Retinal pigment epithelial cell (primary cell): ENCODE data around the gene BRME1.

Experiments used
- DNase-seq: peaks from one replicate; pipeline ENCODE4 v3.0.0-alpha.2; 2010; ENCODE audit warnings: low read depth
- H3K4me3 ChIP-seq: 2 replicates; pipeline ENCODE4 v1.5.1; 2011; ENCODE audit warnings: mild to moderate bottlenecking, low read length, control low read depth, moderate library complexity
- TF ChIP-seq, protein P1 (sequence below): conservative IDR thresholded peaks from 2 replicates; pipeline ENCODE4 v1.5.1; 2011; ENCODE audit warnings: low read depth, low read length, control low read depth, inconsistent platforms

BRME1 gene

DNA sequence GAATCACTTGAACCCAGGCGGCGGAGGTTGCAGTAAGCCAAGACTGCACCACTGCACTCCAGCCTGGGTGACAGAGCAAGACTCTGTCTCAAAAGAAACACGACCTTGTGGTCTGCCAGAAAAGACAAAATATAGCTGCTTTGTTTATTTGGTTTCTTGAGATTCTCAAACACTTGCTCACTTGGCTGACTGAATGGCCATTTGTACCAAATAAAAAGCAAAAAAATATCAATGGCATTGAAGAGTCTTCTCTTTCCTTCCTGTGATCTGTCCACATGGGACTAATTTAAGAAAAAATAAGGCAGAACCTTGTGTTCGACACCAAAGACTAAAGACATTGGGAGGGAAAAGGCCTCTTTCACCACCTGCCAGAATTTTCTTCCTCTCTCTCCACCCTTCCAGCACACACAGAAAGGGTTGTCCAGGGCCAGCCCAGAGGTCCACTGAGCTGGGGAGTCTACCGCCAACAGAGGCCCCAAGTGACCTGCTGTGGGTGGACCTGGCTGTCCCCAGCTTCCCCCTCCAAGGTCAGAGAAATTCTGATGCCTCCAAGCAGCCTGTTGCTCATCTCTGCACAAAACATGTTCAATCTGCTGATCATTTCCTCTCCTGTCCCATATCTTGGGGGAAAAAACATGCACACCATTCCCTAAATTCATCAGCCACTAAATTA is 5.9 kb downstream of the BRME1 start:
- no peak for DNase-seq
- TF ChIP-seq, protein P1, sequence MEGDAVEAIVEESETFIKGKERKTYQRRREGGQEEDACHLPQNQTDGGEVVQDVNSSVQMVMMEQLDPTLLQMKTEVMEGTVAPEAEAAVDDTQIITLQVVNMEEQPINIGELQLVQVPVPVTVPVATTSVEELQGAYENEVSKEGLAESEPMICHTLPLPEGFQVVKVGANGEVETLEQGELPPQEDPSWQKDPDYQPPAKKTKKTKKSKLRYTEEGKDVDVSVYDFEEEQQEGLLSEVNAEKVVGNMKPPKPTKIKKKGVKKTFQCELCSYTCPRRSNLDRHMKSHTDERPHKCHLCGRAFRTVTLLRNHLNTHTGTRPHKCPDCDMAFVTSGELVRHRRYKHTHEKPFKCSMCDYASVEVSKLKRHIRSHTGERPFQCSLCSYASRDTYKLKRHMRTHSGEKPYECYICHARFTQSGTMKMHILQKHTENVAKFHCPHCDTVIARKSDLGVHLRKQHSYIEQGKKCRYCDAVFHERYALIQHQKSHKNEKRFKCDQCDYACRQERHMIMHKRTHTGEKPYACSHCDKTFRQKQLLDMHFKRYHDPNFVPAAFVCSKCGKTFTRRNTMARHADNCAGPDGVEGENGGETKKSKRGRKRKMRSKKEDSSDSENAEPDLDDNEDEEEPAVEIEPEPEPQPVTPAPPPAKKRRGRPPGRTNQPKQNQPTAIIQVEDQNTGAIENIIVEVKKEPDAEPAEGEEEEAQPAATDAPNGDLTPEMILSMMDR, result no peak
- H3K4me3 ChIP-seq, result no peak overlapping the region

DNA sequence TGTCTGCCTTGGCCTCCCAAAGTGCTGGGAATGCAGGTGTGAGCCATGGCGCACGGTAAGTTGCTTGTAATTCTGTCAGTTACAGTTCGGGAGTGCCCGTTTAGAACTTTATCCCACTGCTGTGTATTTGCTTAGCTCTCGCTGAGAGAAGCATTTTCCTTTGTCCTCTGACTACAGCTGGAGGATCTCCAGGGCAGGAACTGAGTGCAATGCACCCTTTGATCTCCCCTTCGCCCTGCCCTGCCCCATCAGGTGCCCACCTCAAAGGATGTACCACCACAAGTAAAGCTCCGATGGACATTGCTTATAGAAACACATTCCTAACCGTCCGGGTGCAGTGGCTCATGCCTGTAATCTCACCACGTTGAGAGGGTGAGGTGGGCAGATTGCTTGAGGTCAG is 6.5 kb downstream of the BRME1 start:
- no peak overlapping the region for H3K4me3 ChIP-seq
- DNase-seq, result no peak
- TF ChIP-seq, protein P1, result no peak

DNA sequence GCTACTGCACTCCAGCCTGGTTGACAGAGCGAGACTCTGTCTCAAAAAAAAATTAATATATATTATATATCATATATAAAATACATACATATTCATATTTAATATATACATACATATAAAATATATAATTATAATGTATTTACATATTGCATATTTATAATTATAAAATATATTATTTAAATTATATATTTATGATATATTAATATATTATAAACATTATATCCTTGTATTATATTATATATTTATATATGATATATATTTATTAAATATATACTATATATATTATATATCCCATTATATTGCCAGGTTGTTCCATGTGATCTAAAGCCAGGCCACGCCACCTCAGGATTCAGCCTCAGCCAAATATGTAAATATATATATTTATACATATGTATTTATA is 9.7 kb downstream of the BRME1 start:
- TF ChIP-seq, protein P1, result no peak
- no peak for DNase-seq
- no peak overlapping the region for H3K4me3 ChIP-seq

DNA sequence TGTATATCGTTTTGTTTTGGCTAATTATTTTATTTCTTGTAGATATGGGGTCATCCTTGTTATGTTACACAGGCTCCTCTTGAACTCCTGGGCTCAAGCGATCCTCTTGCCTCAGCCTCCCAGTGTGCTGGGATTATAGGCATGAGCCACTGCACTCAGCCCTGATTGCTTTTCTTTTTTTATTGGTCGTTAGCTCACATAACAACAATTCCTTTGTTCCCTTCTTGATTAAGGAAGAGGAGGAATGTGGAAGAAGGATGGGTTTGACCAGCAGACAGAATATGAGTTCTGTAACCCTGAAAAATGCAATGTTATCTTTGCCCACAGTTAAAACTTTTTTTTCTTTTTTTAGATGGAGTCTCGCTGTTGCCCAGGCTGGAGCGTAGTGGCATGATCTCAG is 11.4 kb downstream of the BRME1 start:
- no peak overlapping the region for H3K4me3 ChIP-seq
- DNase-seq, result no peak
- TF ChIP-seq, protein P1, result no peak

DNA sequence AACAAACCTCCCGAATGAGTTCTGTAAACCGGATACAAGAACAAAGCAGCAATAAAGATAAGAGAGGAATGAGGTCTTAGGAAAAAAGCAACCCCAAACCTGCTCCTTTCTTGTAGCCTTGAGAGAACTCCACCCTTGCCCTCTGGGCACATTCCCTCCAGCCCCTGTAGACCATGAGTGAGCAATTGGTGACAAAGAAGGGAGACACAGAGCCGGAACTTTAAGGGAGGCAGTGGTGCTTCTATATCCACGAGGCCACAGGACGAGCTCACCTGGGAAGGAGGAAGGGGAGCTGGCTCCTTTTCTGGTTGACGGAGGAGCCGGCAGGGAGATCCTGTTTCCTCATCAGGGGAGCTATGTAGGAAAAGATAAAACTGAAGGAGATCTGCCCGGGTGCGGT is 13.0 kb downstream of the BRME1 start:
- TF ChIP-seq, protein P1, result no peak
- no peak overlapping the region for H3K4me3 ChIP-seq

DNA sequence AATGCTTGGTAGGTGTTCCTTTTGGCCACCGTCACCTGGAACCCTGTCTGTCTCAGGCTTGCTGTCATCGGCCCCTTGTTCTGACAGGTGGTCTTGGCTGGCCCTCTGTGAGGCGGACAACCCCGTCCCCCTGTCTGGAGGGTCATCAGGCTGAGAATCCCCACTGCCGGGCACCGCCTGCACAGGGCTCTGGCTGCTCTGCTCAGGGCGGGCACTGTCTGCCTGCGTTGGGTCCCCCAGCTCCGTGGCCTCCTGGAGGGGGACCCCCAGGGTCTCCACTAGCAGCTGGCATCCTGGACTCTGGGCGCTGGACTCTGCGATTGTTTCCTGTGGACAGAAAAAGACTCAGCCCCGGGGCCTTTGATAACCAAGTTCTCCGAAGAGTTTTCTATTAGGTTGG is 15.8 kb downstream of the BRME1 start:
- TF ChIP-seq, protein P1, result no peak
- H3K4me3 ChIP-seq, result no peak overlapping the region
- DNase-seq, result no peak

More for the DNA sequence above, 13.0 kb downstream of the BRME1 start:
- no peak for DNase-seq

DNA sequence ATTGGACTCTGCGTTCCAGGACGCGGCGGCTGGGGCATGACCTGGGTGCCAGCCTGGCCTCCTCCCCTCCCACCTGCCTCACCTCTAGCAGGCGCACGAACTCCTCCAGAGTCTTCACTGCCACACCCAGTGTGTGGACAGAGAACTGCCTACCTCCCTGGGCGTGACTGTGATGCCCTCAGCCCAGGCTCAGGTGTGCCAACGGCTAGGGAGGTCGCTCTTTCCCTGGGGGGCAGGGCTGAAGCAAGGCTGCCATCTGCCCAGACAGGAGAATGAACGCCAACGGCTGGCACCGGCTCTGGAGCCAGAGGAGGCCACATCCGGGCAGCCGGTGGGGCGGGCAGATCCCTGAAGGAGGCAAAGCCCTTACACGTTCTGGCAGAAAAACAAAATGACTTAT is 17.6 kb downstream of the BRME1 start:
- H3K4me3 ChIP-seq, result no peak overlapping the region
- TF ChIP-seq, protein P1, result no peak
- DNase-seq, result no peak
